Measurements from ENCODE around the gene POC1A.

POC1A gene

GRCh38 chr3:52084216-52084945, 69.8 kb downstream of the POC1A start:
- Mint-ChIP-seq H3K36me3 (ENCODE audit: insufficient read depth) (no peaks in the 10 kb centered on the region), H3K4me3 (no peak overlapping the region), H3K4me1 (ENCODE audit: low read depth in 2 of 2) (peaks cover 16 to 27% of the 10 kb centered on the region in 2 donors), H3K9me3 (no peaks in the 10 kb centered on the region), H3K27ac (peak overlapping the region in 1 of 2 donors; percentile 93), H3K27me3 (no peaks in the 10 kb centered on the region)
- no peak for ATAC-seq (replicated peaks)
- DNase-seq: no peak

- no peak for DNase-seq
- Mint-ChIP-seq H3K4me3 (no peak overlapping the region), H3K36me3 (ENCODE audit: insufficient read depth) (peaks cover 1% of the 10 kb centered on the region), H3K9me3 (no peaks in the 10 kb centered on the region), H3K4me1 (ENCODE audit: low read depth in 2 of 2) (peaks cover 16 to 27% of the 10 kb centered on the region in 2 donors), H3K27ac (peak overlapping the region in 1 of 2 donors; percentile 84), H3K27me3 (no peaks in the 10 kb centered on the region)
- no peak for ATAC-seq (replicated peaks)
Measured at GRCh38 chr3:52083556-52084087, 70.6 kb downstream of the POC1A start.

- H3K4me1 Mint-ChIP-seq (ENCODE audit: low read depth in 2 of 2): peaks cover 16 to 27% of the 10 kb centered on the region in 2 donors
- no peak for DNase-seq
Measured at GRCh38 chr3:52082951-52083350, 71.3 kb downstream of the POC1A start.

GRCh38 chr3:52080830-52081719, 73.1 kb downstream of the POC1A start:
- Mint-ChIP-seq H3K4me1 (ENCODE audit: low read depth in 2 of 2) (peaks cover 3 to 10% of the 10 kb centered on the region in 2 donors), H3K27me3 (no peaks in the 10 kb centered on the region), H3K27ac (peak overlapping the region in 1 of 2 donors; percentile 67), H3K36me3 (ENCODE audit: insufficient read depth) (peaks cover 3% of the 10 kb centered on the region), H3K9me3 (no peaks in the 10 kb centered on the region), H3K4me3 (no peak overlapping the region)
- ATAC-seq (replicated peaks) (no peak), DNase-seq (no peak)

More at GRCh38 chr3:52082951-52083350, 71.3 kb downstream of the POC1A start:
- no peak overlapping the region for H3K4me3 Mint-ChIP-seq
- ATAC-seq (replicated peaks): no peak
- peaks cover 3% of the 10 kb centered on the region for H3K36me3 Mint-ChIP-seq (ENCODE audit: insufficient read depth)
- H3K9me3 Mint-ChIP-seq: no peaks in the 10 kb centered on the region
- peak overlapping the region in 1 of 2 donors; percentile 84 for H3K27ac Mint-ChIP-seq
- no peaks in the 10 kb centered on the region for H3K27me3 Mint-ChIP-seq

GRCh38 chr3:52079958-52080357, 74.3 kb downstream of the POC1A start:
- ATAC-seq (replicated peaks) (no peak), DNase-seq (no peak)
- Mint-ChIP-seq H3K9me3 (no peaks in the 10 kb centered on the region), H3K36me3 (ENCODE audit: insufficient read depth) (peaks cover 3% of the 10 kb centered on the region), H3K27me3 (no peaks in the 10 kb centered on the region), H3K4me3 (no peak overlapping the region), H3K27ac (peak overlapping the region in 1 of 2 donors; percentile 67), H3K4me1 (ENCODE audit: low read depth in 2 of 2) (peaks cover 0 to 3% of the 10 kb centered on the region in 2 donors)

- Mint-ChIP-seq H3K9me3 (no peaks in the 10 kb centered on the region), H3K27me3 (no peaks in the 10 kb centered on the region), H3K4me1 (ENCODE audit: low read depth in 2 of 2) (no peaks in the 10 kb centered on the region), H3K27ac (no peak overlapping the region), H3K4me3 (no peak overlapping the region), H3K36me3 (ENCODE audit: insufficient read depth) (peaks cover 3% of the 10 kb centered on the region)
- DNase-seq (no peak), ATAC-seq (replicated peaks) (no peak)
Measured at GRCh38 chr3:52078781-52079560, 75.3 kb downstream of the POC1A start.

DNA sequence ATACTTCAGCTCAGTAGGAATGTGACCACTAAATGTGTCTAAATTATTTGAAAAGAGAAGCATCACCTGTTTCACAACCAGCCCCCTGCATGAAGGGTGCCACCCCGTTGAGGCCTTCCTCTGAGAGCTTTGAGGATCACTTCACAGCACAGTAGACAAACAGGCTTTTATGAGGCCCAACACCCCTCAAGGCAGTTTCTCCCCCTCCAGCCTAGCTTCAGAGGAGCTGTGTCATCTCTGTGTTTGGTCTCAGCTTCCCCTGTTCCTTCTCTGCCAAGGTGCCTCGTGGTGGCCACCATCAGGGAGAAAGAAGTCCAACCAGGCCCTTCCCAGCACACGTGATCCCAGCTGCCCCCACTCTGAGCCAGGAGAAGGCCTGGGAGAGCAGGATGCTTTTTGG, 76.3 kb downstream of the POC1A start:
- no peak overlapping the region for H3K4me3 Mint-ChIP-seq
- H3K36me3 Mint-ChIP-seq (ENCODE audit: insufficient read depth): peaks cover 3% of the 10 kb centered on the region
- H3K9me3 Mint-ChIP-seq: no peaks in the 10 kb centered on the region
- no peaks in the 10 kb centered on the region for H3K4me1 Mint-ChIP-seq (ENCODE audit: low read depth in 2 of 2)
- H3K27ac Mint-ChIP-seq: no peak overlapping the region
- ATAC-seq (replicated peaks) (no peak), DNase-seq (no peak)
- no peaks in the 10 kb centered on the region for H3K27me3 Mint-ChIP-seq

DNA sequence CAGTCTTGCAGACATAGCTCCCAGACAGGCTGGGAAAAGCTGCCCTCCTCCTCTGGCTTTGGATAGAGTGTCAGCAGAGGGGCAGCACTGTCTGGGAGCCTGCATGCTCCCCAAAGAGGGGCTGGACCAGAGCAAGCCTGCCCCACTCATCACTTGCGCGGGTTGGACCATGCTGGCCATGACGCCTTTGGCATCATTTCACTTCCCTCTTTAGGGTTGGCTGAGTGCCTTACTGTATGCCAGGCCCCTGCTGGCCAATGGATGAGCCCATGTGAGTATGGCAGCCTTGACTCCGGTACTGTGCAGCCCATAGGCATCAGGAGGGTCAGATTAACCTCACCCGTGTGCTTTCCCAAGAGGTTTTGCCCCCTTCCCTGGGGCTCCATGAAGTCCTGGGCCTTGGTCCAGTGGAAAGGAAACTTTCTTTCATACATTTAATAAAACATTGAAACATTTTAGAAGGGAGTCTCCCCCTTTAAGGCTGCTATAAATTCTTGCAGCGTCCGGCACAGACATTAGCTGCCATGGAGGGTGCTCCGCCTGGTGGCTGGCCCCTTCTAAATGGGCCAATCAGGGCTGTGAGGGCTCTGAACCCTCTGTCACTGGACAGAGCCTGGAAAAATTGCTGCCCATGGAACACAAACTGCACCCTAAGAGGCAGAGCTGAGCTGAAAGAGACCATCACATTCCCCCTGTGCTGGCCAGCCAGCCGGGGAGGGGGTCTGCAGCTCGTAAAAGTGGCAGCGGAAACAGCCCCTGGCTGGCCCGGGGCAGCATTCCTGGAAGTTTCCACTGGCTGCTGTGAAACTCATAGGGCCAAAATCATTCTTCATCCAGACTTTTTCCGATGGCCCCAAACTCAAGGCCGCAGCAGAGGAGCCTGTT, 77.1 kb downstream of the POC1A start:
- H3K27me3 Mint-ChIP-seq: no peaks in the 10 kb centered on the region
- H3K36me3 Mint-ChIP-seq (ENCODE audit: insufficient read depth): peaks cover 3% of the 10 kb centered on the region
- no peak for DNase-seq
- no peak overlapping the region for H3K4me3 Mint-ChIP-seq
- peaks cover 0 to 4% of the 10 kb centered on the region in 2 donors for H3K4me1 Mint-ChIP-seq (ENCODE audit: low read depth in 2 of 2)
- H3K9me3 Mint-ChIP-seq: no peaks in the 10 kb centered on the region
- peak overlapping the region in 1 of 2 donors; percentile 6 for H3K27ac Mint-ChIP-seq
- ATAC-seq (replicated peaks): no peak

GRCh38 chr3:52073490-52073889, 80.7 kb downstream of the POC1A start:
- DNase-seq: no peak
- no peaks in the 10 kb centered on the region for H3K9me3 Mint-ChIP-seq
- no peaks in the 10 kb centered on the region for H3K27me3 Mint-ChIP-seq
- H3K27ac Mint-ChIP-seq: no peak overlapping the region
- peaks cover 4 to 20% of the 10 kb centered on the region in 2 donors for H3K4me1 Mint-ChIP-seq (ENCODE audit: low read depth in 2 of 2)
- no peak overlapping the region for H3K4me3 Mint-ChIP-seq
- peaks cover under 1% of the 10 kb centered on the region for H3K36me3 Mint-ChIP-seq (ENCODE audit: insufficient read depth)
- no peak for ATAC-seq (replicated peaks)

- no peak for ATAC-seq (replicated peaks)
- Mint-ChIP-seq H3K4me3 (peak overlapping the region in 1 of 2 donors; percentile 51), H3K4me1 (ENCODE audit: low read depth in 2 of 2) (peaks cover 4 to 20% of the 10 kb centered on the region in 2 donors), H3K27ac (no peak overlapping the region), H3K9me3 (no peaks in the 10 kb centered on the region), H3K36me3 (ENCODE audit: insufficient read depth) (no peaks in the 10 kb centered on the region), H3K27me3 (no peaks in the 10 kb centered on the region)
- no peak for DNase-seq
Measured at GRCh38 chr3:52072471-52072870, 81.8 kb downstream of the POC1A start.

- Mint-ChIP-seq H3K27me3 (no peaks in the 10 kb centered on the region), H3K4me3 (peak overlapping the region in 1 of 2 donors; percentile 51), H3K27ac (peak overlapping the region in 1 of 2 donors; percentile 79)
Measured at GRCh38 chr3:52072020-52072419, 82.2 kb downstream of the POC1A start.

More at GRCh38 chr3:52072020-52072419, 82.2 kb downstream of the POC1A start:
- peaks cover 4 to 20% of the 10 kb centered on the region in 2 donors for H3K4me1 Mint-ChIP-seq (ENCODE audit: low read depth in 2 of 2)
- peak; percentile 94 for ATAC-seq (replicated peaks)
- no peaks in the 10 kb centered on the region for H3K36me3 Mint-ChIP-seq (ENCODE audit: insufficient read depth)
- DNase-seq: peak in 2 of 3 experiments; percentile 42
- H3K9me3 Mint-ChIP-seq: no peaks in the 10 kb centered on the region
